Retinal pigment epithelial cell (primary cell): ENCODE data around the gene GALM.

Experiments
- DNase-seq: peaks from one replicate; pipeline ENCODE4 v3.0.0-alpha.2; 2010; ENCODE audit warnings: low read depth
- H3K4me3 ChIP-seq: 2 replicates; pipeline ENCODE4 v1.5.1; 2011; ENCODE audit warnings: mild to moderate bottlenecking, low read length, control low read depth, moderate library complexity
- TF ChIP-seq, protein P1 (sequence below): conservative IDR thresholded peaks from 2 replicates; pipeline ENCODE4 v1.5.1; 2011; ENCODE audit warnings: low read depth, low read length, control low read depth, inconsistent platforms

The GALM gene

DNA sequence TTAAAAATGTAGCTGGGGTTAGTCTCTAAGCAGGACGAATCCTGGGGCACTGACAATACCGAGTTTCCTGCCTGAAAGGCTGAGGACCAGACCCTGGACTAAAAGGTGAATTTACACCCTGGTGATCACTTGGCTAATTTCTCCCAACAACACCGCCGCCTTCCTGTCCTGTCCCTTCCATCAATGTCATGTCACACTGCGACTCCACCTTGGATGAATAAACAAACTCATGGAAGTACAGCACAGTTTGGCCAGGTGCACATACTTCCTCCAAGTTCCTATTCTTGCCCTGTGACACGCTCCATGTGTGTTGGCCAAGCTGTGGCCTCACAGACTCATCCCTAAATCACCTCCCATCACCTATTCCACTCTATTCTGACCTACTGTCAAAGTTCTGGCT lies 15.9 kb upstream of the GALM start:
- TF ChIP-seq, protein P1, sequence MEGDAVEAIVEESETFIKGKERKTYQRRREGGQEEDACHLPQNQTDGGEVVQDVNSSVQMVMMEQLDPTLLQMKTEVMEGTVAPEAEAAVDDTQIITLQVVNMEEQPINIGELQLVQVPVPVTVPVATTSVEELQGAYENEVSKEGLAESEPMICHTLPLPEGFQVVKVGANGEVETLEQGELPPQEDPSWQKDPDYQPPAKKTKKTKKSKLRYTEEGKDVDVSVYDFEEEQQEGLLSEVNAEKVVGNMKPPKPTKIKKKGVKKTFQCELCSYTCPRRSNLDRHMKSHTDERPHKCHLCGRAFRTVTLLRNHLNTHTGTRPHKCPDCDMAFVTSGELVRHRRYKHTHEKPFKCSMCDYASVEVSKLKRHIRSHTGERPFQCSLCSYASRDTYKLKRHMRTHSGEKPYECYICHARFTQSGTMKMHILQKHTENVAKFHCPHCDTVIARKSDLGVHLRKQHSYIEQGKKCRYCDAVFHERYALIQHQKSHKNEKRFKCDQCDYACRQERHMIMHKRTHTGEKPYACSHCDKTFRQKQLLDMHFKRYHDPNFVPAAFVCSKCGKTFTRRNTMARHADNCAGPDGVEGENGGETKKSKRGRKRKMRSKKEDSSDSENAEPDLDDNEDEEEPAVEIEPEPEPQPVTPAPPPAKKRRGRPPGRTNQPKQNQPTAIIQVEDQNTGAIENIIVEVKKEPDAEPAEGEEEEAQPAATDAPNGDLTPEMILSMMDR, result no peak
- H3K4me3 ChIP-seq, result no peak overlapping the region
- DNase-seq, result no peak

DNA sequence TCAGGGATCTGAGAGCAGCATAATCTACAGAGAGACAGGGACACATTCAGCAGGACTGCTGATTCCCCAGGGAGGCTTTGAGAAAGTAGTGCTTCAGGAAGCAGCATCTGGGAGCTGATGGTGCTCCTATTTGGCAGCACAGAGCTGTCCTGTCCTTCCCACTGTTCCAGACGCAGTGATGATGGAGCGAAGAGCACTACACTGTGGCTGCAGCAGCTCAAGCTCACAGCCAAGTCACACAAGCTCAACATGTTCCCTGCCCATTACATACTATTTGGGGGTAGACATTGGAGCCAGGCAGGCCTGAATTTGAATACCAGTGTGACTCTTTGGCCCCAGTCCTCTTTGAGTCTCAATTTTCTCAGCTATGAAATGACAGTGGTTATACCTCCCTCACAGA lies 15.2 kb upstream of the GALM start:
- DNase-seq, result no peak
- no peak overlapping the region for H3K4me3 ChIP-seq
- TF ChIP-seq, protein P1, result no peak

DNA sequence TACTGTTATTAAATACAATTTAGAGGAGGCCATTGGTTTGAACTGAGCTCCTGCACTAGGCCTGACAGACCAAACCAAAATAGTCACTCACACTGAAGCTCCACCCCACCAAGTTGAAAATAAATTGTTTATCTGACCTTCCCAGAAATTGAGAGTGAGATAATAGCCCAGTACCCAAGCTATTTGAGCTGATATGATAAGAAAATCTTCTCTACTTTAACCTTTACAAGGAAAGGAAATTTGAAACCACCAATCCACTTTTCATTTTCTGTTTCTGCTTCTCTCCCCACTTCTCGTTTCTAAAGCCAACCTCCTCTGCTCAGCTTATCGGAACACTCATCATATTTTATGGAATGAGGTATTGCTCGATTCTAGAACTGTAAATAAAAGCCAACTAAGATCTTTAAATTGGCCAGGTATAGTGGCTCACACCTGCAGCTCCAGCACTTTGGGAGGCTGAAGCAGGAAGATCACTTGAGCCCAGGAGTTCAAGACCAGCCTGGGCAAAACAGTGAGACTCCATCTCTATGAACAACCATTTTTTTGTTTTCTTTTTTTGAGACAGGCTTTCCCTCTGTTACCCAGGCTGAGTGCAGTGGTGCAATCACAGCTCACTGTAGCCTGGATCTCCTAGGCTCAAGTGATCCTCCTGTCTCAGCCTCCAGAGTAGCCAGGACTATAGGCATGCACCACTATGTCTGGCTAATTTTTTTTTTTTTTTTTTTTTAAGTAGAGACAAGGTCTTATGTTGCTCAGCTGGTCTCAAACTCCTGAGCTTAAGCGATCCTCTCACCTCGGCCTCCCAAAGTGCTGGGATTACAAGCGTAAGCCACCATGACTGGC lies 13.3 kb upstream of the GALM start:
- no peak for DNase-seq
- TF ChIP-seq, protein P1, result no peak
- H3K4me3 ChIP-seq, result no peak overlapping the region

DNA sequence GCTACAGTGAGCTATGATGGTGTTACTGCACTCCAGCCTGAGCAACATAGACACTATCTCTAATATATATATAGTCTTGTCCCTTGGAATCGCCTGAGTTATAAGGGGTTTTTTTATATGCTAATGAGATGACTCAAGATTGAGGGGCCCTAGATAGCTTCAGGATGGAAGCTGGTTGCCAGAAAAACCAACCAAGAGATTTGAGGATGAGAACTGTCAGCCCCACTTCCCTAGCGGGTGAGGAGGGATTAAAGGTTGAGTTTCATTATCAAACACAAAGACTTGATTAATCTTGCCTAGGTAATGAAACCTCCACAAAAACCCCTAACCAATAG lies 12.6 kb upstream of the GALM start:
- TF ChIP-seq, protein P1, result no peak
- no peak for DNase-seq
- H3K4me3 ChIP-seq, result no peak overlapping the region

DNA sequence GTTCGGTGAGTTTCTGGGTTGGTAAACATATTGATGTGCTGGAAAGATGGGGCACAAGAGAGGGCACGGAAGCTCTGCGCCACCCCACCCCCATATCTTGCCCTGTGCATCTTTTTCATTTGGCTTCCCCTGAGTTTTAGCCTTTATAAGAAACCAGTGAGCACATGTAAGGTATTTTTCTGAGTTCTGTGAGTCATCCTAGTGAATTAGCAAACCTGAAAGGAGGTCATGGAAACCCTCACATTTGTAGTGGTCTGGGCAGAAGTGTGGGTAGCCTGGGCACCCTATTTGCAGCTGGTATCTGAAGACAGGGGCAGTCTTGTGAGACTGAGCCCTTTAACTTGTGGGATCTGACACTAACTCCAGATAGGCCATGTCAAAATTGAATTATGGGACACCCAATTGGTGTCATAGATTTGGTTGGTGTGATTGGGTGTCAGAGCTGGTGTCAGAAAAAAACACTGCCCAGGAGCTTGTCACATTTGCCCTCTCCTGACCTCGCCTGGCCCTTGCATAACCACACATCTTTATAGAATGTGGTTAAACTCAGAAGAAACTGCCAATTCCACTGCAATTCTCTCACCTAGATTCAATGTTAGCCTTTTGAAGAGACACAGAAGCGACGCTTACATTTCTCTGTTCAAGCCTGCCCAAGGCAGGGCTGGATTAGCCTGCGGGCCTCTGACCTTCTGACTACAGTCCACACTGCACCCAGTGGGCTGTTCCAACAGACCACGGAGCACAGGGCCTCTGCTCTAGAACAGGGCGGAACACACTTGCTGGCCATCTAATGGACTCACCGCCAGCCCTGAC lies 12.0 kb upstream of the GALM start:
- TF ChIP-seq, protein P1, result no peak
- H3K4me3 ChIP-seq, result no peak overlapping the region
- no peak for DNase-seq

DNA sequence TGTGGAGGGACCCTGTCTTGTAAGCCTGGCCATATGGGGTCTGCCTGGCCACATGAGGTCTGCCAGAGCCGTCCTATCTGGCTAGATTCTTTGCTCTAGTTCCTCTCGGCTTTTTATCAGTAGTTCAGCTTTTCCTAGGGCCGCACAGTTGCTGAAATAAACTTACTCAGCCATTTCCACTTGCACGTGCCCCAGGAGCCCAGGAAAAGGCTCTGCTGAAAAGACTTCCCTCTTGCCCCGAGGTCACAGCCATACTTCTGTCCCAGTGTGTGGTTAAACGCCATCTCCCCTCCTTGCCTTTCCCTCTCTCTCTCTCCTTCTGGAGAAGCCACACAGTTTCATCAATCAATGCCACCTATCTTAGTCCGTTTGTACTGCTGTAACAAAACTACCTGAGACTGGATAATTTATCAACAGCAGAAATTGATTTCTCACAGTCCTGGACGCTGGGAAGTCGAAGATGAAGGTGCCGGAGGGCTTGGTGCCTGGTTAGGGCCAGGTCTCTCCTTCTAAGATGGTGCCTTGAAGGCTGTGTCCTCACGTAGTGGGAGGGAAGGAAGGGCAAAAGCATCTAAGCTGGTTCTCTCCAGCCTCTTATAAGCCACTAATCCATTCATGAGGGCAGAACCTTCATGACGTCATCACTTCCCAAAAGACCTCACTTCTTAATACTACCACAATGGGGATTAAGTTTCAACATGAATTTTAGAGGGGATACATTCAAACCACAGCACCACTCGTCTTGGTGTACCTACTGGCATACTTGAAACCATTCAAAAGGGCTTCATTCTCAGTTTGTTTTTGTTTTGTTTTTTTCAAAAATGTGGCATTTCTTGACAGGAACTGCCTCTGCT lies 11.2 kb upstream of the GALM start:
- TF ChIP-seq, protein P1, result no peak
- no peak overlapping the region for H3K4me3 ChIP-seq
- DNase-seq, result no peak
